Measurements from ENCODE around the gene SHLD1.
"Not testable (repeated sequence)": the region's sequence is repeated elsewhere in the genome, so short reads cannot be mapped to it uniquely, and the experiment has no call there.

Gene SHLD1

GRCh38 chr20:5722927-5723326 lies 27.3 kb upstream of the SHLD1 start:
- ATAC-seq, result no peak
- TF ChIP-seq TSHZ2 (CRISPR knock-in tag; IDR thresholded peaks at IDR 0.05) (no peak), PATZ1 (CRISPR knock-in tag; IDR thresholded peaks at IDR 0.05; ENCODE audit: borderline replicate concordance) (no peak), ZNF565 (CRISPR knock-in tag; conservative IDR thresholded peaks at IDR 0.05; ENCODE audit: low read depth) (no peak), POU6F1 (CRISPR knock-in tag; IDR thresholded peaks at IDR 0.05; ENCODE audit: borderline replicate concordance, low read depth) (no peak), CSDC2 (CRISPR knock-in tag; IDR thresholded peaks at IDR 0.05) (no peak), ZC3H10 (CRISPR knock-in tag; IDR thresholded peaks at IDR 0.05) (no peak), ESRRG (CRISPR knock-in tag; IDR thresholded peaks at IDR 0.05) (no peak), PPARA (CRISPR knock-in tag; IDR thresholded peaks at IDR 0.05; ENCODE audit: borderline replicate concordance) (no peak), SNAI2 (CRISPR knock-in tag; IDR thresholded peaks at IDR 0.05) (no peak), TOX (CRISPR knock-in tag; IDR thresholded peaks at IDR 0.05; ENCODE audit: borderline replicate concordance) (no peak), CSRNP3 (CRISPR knock-in tag; IDR thresholded peaks at IDR 0.05) (no peak)

GRCh38 chr20:5725183-5725463 lies 25.1 kb upstream of the SHLD1 start:
- ATAC-seq, result not testable (repeated sequence)

GRCh38 chr20:5727018-5727515 lies 23.1 kb upstream of the SHLD1 start:
- ATAC-seq, result no peak
- peak; percentile 90 for TF ChIP-seq ZNF565 (CRISPR knock-in tag; conservative IDR thresholded peaks at IDR 0.05; ENCODE audit: low read depth)
- no peak for TF ChIP-seq TSHZ2 (CRISPR knock-in tag; IDR thresholded peaks at IDR 0.05)

- no peak for TF ChIP-seq OSR1 (CRISPR knock-in tag; IDR thresholded peaks at IDR 0.05)
- no peak for TF ChIP-seq RARB (CRISPR knock-in tag; IDR thresholded peaks at IDR 0.05)
- no peak for TF ChIP-seq ARNTL (CRISPR knock-in tag; IDR thresholded peaks at IDR 0.05; ENCODE audit: borderline replicate concordance, low read depth)
- TF ChIP-seq PATZ1 (CRISPR knock-in tag; IDR thresholded peaks at IDR 0.05; ENCODE audit: borderline replicate concordance), result no peak
- no peak for TF ChIP-seq ZNF565 (CRISPR knock-in tag; conservative IDR thresholded peaks at IDR 0.05; ENCODE audit: low read depth)
- no peak for TF ChIP-seq CREB5 (CRISPR knock-in tag; IDR thresholded peaks at IDR 0.05; ENCODE audit: low read depth)
- no peak for TF ChIP-seq ISL1 (CRISPR knock-in tag; IDR thresholded peaks at IDR 0.05)
- no peak for TF ChIP-seq PPARA (CRISPR knock-in tag; IDR thresholded peaks at IDR 0.05; ENCODE audit: borderline replicate concordance)
- no peak for TF ChIP-seq SNAI2 (CRISPR knock-in tag; IDR thresholded peaks at IDR 0.05)
- TF ChIP-seq CSDC2 (CRISPR knock-in tag; IDR thresholded peaks at IDR 0.05), result no peak
- no peak for ATAC-seq
Measured at GRCh38 chr20:5729348-5729747, 20.9 kb upstream of the SHLD1 start.
